ENCODE results near the gene SIPA1L3. TPM values are rescaled to one million over a fixed set of nuclear protein-coding genes. Genes with fewer than 3 reads are reported as not detected.

SIPA1L3 gene
- total and polyA plus RNA-seq, 4 donors: 9.6 to 50.5 (median 27.6) TPM

GRCh38 chr19:38193445-38193844 lies 286.4 kb downstream of the SIPA1L3 start:
- WGBS, 2 donors: 86 to 92% methylated on average over 29 of the region's 29 CpGs
- Histone ChIP-seq H3K9ac (ENCODE audit: insufficient read depth in 1 of 2, low read length in 2 of 2) (no peak overlapping the region), H3K27me3 (ENCODE audit: control insufficient read depth in 3 of 3, insufficient read depth in 3 of 3, low read length in 2 of 3) (no peaks in the 10 kb centered on the region), H3K4me1 (ENCODE audit: control insufficient read depth in 5 of 5, insufficient read depth in 5 of 5, low read length in 5 of 5) (no peaks in the 10 kb centered on the region), H3K4me3 (no peak overlapping the region), H3K27ac (ENCODE audit: low read depth in 1 of 2, low read length in 1 of 2) (no peak overlapping the region), H3K9me3 (ENCODE audit: control insufficient read depth in 4 of 4, insufficient read depth in 3 of 4, low read length in 3 of 4) (peaks cover 0 to 2% (median 0%) of the 10 kb centered on the region in 4 donors), H3K36me3 (ENCODE audit: control insufficient read depth in 4 of 4, insufficient read depth in 4 of 4, low read length in 4 of 4) (peaks cover 0 to 28% (median 1%) of the 10 kb centered on the region in 4 donors)
- DNase-seq (no peak), ATAC-seq (ENCODE audit: insufficient read depth, low FRiP score) (no peak)
- no peak for TF ChIP-seq CTCF (IDR thresholded peaks at IDR 0.05; ENCODE audit: control extremely low read depth, extremely low read depth)

- Histone ChIP-seq H3K27me3 (ENCODE audit: control insufficient read depth in 3 of 3, insufficient read depth in 3 of 3, low read length in 2 of 3) (no peaks in the 10 kb centered on the region), H3K27ac (ENCODE audit: low read depth in 1 of 2, low read length in 1 of 2) (no peak overlapping the region), H3K9ac (ENCODE audit: insufficient read depth in 1 of 2, low read length in 2 of 2) (no peak overlapping the region), H3K4me1 (ENCODE audit: control insufficient read depth in 5 of 5, insufficient read depth in 5 of 5, low read length in 5 of 5) (no peaks in the 10 kb centered on the region), H3K9me3 (ENCODE audit: control insufficient read depth in 4 of 4, insufficient read depth in 3 of 4, low read length in 3 of 4) (peaks cover 0 to 2% (median 0%) of the 10 kb centered on the region in 4 donors), H3K36me3 (ENCODE audit: control insufficient read depth in 4 of 4, insufficient read depth in 4 of 4, low read length in 4 of 4) (peaks cover 0 to 35% (median 2%) of the 10 kb centered on the region in 4 donors), H3K4me3 (no peak overlapping the region)
- no peak for TF ChIP-seq CTCF (IDR thresholded peaks at IDR 0.05; ENCODE audit: control extremely low read depth, extremely low read depth)
- DNase-seq: no peak
- WGBS, 2 donors: 93 to 96% methylated on average over 13 of the region's 13 CpGs
- no peak for ATAC-seq (ENCODE audit: insufficient read depth, low FRiP score)
Measured at GRCh38 chr19:38194061-38194701, 287.2 kb downstream of the SIPA1L3 start.

GRCh38 chr19:38195237-38195636 lies 288.2 kb downstream of the SIPA1L3 start:
- no peaks in the 10 kb centered on the region for H3K27me3 ChIP-seq (ENCODE audit: control insufficient read depth in 3 of 3, insufficient read depth in 3 of 3, low read length in 2 of 3)
- DNase-seq (no peak), ATAC-seq (ENCODE audit: insufficient read depth, low FRiP score) (no peak)
- no peak overlapping the region for H3K9ac ChIP-seq (ENCODE audit: insufficient read depth in 1 of 2, low read length in 2 of 2)
- peaks cover 0 to 2% (median 0%) of the 10 kb centered on the region in 4 donors for H3K9me3 ChIP-seq (ENCODE audit: control insufficient read depth in 4 of 4, insufficient read depth in 3 of 4, low read length in 3 of 4)
- H3K36me3 ChIP-seq (ENCODE audit: control insufficient read depth in 4 of 4, insufficient read depth in 4 of 4, low read length in 4 of 4): peaks cover 0 to 36% (median 2%) of the 10 kb centered on the region in 4 donors
- no peak for TF ChIP-seq CTCF (IDR thresholded peaks at IDR 0.05; ENCODE audit: control extremely low read depth, extremely low read depth)
- 93 to 95% methylated on average over 10 of the region's 10 CpGs for WGBS, 2 donors
- H3K27ac ChIP-seq (ENCODE audit: low read depth in 1 of 2, low read length in 1 of 2): no peak overlapping the region
- H3K4me3 ChIP-seq: no peak overlapping the region
- H3K4me1 ChIP-seq (ENCODE audit: control insufficient read depth in 5 of 5, insufficient read depth in 5 of 5, low read length in 5 of 5): no peaks in the 10 kb centered on the region

Data from lung (tissue), 12 donors.